Measurements from ENCODE around the gene DHX32. TPM values are rescaled to one million over a fixed set of nuclear protein-coding genes. Genes with fewer than 3 reads are reported as not detected.

The DHX32 gene
- total and polyA plus RNA-seq, 2 donors (not counting 1 experiment from before 2014, with no cell fraction given), result 5.2 to 12.4 TPM

DNA sequence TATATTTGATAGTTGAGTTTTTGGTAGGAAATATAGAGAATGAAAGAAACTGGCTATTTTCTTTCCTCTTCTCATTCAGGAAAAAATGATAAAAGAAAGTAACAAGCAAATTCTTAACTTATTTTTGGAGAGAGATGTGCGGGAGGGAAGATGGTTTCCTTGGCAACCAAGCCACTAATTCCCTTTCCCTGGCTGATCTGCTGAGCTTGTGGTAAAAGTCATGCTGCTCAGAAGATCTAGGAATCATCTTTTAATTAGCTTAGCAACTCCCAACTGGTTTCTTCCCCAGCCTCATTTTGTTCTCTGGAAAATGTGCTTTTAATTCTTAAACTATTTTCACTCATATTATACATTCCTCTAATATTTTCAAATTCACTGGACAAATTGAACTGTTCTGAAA, 69.8 kb downstream of the DHX32 start:
- CTCF ChIA-PET, result interaction anchor here (1.4 kb wide), 1 partner anchor 9 kb away, joined by 4 read pairs; no protein-coding TSS in a partner anchor
- intact Hi-C loops (cut with micrococcal nuclease), result no loop called here
- Histone ChIP-seq H3K79me2 (ENCODE audit: control insufficient read depth, insufficient read depth, low read length) (no peaks in the 10 kb centered on the region), H2AFZ (ENCODE audit: insufficient read depth, low read depth, low read length, poor library complexity, severe bottlenecking) (no peak overlapping the region), H3K36me3 (replicated peaks in 1 of 2; ENCODE audit: control extremely low read depth in 1 of 2, control insufficient read depth in 1 of 2, extremely low read depth in 1 of 2, insufficient read depth in 2 of 2, low read length in 1 of 2) (peaks cover 10 to 46% of the 10 kb centered on the region in 2 experiments), H3K9ac (ENCODE audit: low read length) (no peak overlapping the region), H3K9me3 (ENCODE audit: control extremely low read depth in 1 of 3, control insufficient read depth in 2 of 3, insufficient read depth in 1 of 3, low read length in 2 of 3) (no peaks in the 10 kb centered on the region), H3K27ac (ENCODE audit: low read length in 2 of 2) (no peak overlapping the region), H4K20me1 (ENCODE audit: control insufficient read depth, insufficient read depth, low read length, poor library complexity, severe bottlenecking) (no peaks in the 10 kb centered on the region), H3K4me1 (ENCODE audit: control insufficient read depth in 2 of 2, insufficient read depth in 2 of 2, low read length in 2 of 2) (no peaks in the 10 kb centered on the region), H3K4me2 (replicated peaks; ENCODE audit: low read depth, low read length, poor library complexity, severe bottlenecking) (no peak overlapping the region), H3K4me3 (ENCODE audit: control extremely low read depth in 1 of 5, extremely low read depth in 1 of 5, insufficient read depth in 1 of 5, low read depth in 2 of 5, low read length in 4 of 5) (no peak overlapping the region), H3K27me3 (replicated peaks in 1 of 4; ENCODE audit: control extremely low read depth in 1 of 4, control insufficient read depth in 3 of 4, insufficient read depth in 4 of 4, low read length in 3 of 4) (no peaks in the 10 kb centered on the region)
- DNase-seq (no peak), ATAC-seq (ENCODE audit: low read depth) (no peak)
- TF ChIP-seq, protein P1, sequence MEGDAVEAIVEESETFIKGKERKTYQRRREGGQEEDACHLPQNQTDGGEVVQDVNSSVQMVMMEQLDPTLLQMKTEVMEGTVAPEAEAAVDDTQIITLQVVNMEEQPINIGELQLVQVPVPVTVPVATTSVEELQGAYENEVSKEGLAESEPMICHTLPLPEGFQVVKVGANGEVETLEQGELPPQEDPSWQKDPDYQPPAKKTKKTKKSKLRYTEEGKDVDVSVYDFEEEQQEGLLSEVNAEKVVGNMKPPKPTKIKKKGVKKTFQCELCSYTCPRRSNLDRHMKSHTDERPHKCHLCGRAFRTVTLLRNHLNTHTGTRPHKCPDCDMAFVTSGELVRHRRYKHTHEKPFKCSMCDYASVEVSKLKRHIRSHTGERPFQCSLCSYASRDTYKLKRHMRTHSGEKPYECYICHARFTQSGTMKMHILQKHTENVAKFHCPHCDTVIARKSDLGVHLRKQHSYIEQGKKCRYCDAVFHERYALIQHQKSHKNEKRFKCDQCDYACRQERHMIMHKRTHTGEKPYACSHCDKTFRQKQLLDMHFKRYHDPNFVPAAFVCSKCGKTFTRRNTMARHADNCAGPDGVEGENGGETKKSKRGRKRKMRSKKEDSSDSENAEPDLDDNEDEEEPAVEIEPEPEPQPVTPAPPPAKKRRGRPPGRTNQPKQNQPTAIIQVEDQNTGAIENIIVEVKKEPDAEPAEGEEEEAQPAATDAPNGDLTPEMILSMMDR (IDR thresholded peaks at IDR 0.05), result no peak
- TF ChIP-seq EZH2 (IDR thresholded peaks at IDR 0.05; ENCODE audit: borderline replicate concordance, insufficient read depth, low read depth, low read length, poor library complexity, severe bottlenecking), result no peak
- no CpG with 5 or more reads among the region's 1 CpG for WGBS (ENCODE audit: insufficient coverage)
- no peaks in the 10 kb centered on the region for H3K9me3 Mint-ChIP-seq (ENCODE audit: insufficient read depth)
- no peaks in the 10 kb centered on the region for H3K4me1 Mint-ChIP-seq
- H3K4me3 Mint-ChIP-seq, result no peak overlapping the region
- POLR2A ChIA-PET, result no interaction called here
- no peaks in the 10 kb centered on the region for H3K27me3 Mint-ChIP-seq
- H3K27ac Mint-ChIP-seq, result no peak overlapping the region

DNA sequence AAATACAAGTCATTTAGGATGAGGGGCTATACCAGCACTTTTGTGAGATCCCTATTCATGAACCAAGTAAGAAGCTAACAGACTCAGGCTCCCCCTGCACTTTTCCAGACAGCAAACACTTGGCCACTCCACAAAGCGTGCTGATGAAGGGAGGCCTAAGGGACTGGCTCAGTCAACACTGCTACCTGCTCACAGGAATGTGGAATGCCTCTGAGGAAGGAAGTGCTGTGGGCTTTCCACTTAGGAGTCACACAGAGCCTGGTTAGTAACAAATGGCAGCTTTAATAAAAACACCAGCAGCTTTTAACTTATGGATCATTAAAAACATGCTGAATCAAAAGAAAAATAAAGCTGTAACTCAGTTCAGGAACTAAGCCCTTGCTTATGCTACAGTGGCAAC, 73.0 kb downstream of the DHX32 start:
- DNase-seq (no peak), ATAC-seq (ENCODE audit: low read depth) (no peak)
- no CpG with 5 or more reads among the region's 1 CpG for WGBS (ENCODE audit: insufficient coverage)
- CTCF ChIA-PET, result no interaction called here
- POLR2A ChIA-PET, result no interaction called here
- H3K27ac ChIP-seq (ENCODE audit: low read length in 2 of 2), result no peak overlapping the region
- H3K36me3 ChIP-seq (replicated peaks in 1 of 2; ENCODE audit: control extremely low read depth in 1 of 2, control insufficient read depth in 1 of 2, extremely low read depth in 1 of 2, insufficient read depth in 2 of 2, low read length in 1 of 2), result peaks cover 12 to 48% of the 10 kb centered on the region in 2 experiments
- H3K9ac ChIP-seq (ENCODE audit: low read length), result no peak overlapping the region
- TF ChIP-seq, protein P1 (IDR thresholded peaks at IDR 0.05), result no peak
- no peak for TF ChIP-seq EZH2 (IDR thresholded peaks at IDR 0.05; ENCODE audit: borderline replicate concordance, insufficient read depth, low read depth, low read length, poor library complexity, severe bottlenecking)
- H3K79me2 ChIP-seq (ENCODE audit: control insufficient read depth, insufficient read depth, low read length), result no peaks in the 10 kb centered on the region
- Mint-ChIP-seq H3K9me3 (ENCODE audit: insufficient read depth) (no peaks in the 10 kb centered on the region), H3K4me3 (no peak overlapping the region), H3K4me1 (no peaks in the 10 kb centered on the region), H3K27ac (no peak overlapping the region), H3K27me3 (no peaks in the 10 kb centered on the region)
- no peaks in the 10 kb centered on the region for H3K27me3 ChIP-seq (replicated peaks in 1 of 4; ENCODE audit: control extremely low read depth in 1 of 4, control insufficient read depth in 3 of 4, insufficient read depth in 4 of 4, low read length in 3 of 4)
- H3K4me1 ChIP-seq (ENCODE audit: control insufficient read depth in 2 of 2, insufficient read depth in 2 of 2, low read length in 2 of 2), result no peaks in the 10 kb centered on the region
- no peak overlapping the region for H2AFZ ChIP-seq (ENCODE audit: insufficient read depth, low read depth, low read length, poor library complexity, severe bottlenecking)
- no peak overlapping the region for H3K4me3 ChIP-seq (ENCODE audit: control extremely low read depth in 1 of 5, extremely low read depth in 1 of 5, insufficient read depth in 1 of 5, low read depth in 2 of 5, low read length in 4 of 5)
- no peaks in the 10 kb centered on the region for H3K9me3 ChIP-seq (ENCODE audit: control extremely low read depth in 1 of 3, control insufficient read depth in 2 of 3, insufficient read depth in 1 of 3, low read length in 2 of 3)
- intact Hi-C loops (cut with micrococcal nuclease), result no loop called here
- H4K20me1 ChIP-seq (ENCODE audit: control insufficient read depth, insufficient read depth, low read length, poor library complexity, severe bottlenecking), result no peaks in the 10 kb centered on the region
- H3K4me2 ChIP-seq (replicated peaks; ENCODE audit: low read depth, low read length, poor library complexity, severe bottlenecking), result no peak overlapping the region
